Measurements from ENCODE around the gene ZNF138.
"Not testable (repeated sequence)": the region's sequence is repeated elsewhere in the genome, so short reads cannot be mapped to it uniquely, and the experiment has no call there.

The ZNF138 gene

DNA sequence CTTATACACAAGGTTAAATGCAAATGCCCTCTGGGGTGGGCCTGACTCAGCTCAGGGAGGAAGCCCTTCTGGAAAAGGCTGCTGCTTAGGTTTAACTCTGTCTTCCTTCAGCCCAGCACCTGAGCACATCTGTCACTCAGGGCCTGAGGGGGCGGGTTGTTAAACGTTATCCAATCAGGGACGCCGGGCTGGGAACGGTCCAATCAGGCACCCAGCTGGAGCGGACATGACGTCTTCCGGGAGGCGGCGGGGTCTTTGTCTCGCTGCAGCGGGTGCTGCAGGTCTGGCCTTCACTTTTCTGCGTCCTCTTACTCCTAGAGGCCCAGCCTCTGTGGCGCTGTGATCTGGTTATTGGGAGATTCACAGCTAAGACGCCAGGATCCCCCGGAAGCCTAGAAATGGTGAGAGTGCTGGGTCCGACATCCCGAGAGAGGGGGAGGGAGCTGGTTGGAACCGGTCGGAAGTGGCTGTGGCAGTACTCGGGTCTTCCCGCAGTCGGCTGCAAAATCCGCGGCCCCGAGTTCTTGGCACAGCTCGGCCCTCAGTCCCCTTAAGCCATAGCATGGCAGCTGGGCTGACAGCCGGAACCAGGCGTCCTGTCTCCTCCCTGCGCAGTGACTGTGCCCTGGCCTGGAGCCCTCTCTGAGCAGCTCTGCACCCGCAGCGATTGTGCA lies at the start of gene ZNF138:
Gene ZNF138, plus strand, starts transcription at position 258 of the 674 bp plus-strand sequence. Its CDS starts 141 bp downstream, at position 399.
- peak; percentile 99 for DNase-seq (ENCODE audit: low spot score)

DNA sequence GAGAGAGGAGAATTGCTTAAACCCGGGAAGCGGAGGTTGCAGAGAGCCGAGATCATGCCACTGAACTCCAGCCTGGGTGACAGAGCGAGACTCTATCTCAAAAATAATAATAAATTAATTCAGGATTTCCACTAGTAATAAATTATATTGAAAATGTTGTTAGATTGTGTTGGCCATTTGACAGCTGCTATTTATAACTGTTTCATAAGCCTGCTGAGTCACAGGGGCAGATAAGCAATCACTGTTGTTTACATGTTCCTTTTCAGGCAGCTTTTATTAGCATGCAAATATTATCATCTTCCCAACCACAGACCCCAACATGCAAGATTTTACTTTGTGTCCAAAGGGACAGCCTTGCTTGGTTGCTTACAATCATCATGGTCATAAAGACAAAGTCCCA lies 49.5 kb upstream of the ZNF138 start:
- DNase-seq (ENCODE audit: low spot score): no peak

DNA sequence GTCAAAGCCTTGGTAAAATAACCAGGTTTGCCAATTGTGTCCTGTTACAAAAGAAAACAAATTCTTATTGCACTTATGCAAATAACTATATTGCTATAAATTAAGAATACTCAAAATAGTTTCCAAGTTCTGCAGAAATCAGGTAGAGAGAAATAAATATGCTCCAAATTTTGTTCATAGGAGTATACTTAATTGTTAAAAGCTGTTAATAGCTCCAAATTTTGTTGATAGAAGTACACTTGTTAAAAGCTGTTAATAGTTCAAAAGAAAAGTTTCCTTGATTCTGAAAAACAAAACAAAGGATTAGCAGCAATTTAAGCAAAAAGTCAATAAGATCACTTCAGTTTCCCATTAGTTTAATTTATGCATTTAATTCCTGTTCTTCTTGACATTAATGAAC lies 46.4 kb upstream of the ZNF138 start:
- no peak for DNase-seq (ENCODE audit: low spot score)

DNA sequence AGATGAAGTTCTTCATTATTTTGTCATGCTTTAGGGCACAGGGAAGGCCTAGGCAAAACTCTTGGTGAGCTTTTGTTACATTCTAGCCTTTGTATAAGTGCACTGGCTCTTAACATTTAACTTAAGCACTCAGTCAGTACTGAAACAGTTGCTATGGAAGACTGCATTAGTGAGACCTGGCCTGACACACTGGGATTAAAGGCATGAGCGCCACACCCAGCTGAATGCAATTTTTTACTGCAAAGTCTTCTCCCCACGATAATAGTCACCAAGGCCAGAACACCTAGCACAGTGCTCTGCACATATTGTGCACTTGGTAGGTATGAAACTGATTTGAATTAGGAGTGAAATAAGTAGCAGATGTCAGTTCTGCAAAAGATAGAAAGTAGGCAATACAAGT lies 41.2 kb upstream of the ZNF138 start:
- no peak for DNase-seq (ENCODE audit: low spot score)

DNA sequence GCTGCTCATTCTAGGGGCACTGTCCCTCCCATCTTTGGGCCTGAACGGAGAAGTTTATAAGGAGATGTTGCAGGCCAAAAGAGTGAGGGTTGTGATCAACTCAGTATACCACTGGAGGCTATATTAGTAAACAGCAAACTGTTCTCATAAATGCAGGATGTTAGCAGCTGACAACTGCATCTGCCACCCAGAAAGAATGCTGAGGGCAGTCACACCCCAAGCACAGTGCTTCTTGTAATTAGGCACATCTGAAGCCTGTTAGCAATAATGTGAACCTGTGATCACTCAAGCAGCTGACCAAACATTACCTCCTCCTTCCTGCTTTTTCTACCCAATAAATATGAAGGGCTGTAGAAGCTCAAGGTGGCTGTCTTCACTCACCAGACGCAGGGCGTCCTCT lies 38.4 kb upstream of the ZNF138 start:
- DNase-seq (ENCODE audit: low spot score): no peak

DNA sequence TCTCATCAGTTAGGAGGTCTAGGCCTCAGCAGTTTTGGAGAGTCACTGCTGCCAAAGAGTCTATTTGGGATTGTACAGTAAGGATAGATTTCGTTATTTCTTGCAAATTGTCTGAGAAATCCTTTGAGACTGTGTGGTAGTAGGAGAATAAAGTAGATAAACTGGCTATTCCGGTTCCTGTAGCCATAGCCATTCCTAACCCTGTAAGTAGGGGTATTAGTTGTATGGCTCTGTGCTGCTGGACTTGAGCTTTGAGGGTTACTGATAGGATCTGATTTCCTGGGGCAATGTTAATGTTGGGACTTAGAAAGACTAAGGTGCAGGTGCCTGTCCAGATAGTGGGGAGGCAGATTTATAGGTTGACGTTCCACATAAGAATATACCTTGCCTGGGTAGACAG lies 36.1 kb upstream of the ZNF138 start:
- DNase-seq (ENCODE audit: low spot score): no peak

DNA sequence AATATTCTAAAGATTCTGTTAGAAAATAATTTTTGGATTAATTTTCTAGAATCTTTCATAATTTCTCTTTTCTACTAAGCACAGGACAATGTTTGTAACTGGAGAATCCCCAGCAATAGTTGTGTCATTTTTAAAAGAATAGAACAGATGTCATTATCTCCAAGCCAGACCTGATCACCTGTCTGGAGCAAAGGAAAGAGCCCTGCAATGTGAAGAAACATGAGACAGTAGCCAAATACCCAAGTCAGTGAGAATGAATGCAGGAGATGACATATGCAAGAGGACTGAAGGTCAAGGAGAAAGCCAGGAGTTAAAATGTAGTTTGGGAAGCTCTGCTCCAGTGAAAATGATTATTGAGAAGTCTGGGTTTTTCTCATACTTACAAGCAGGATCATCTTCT lies 25.4 kb upstream of the ZNF138 start:
- no peak for DNase-seq (ENCODE audit: low spot score)

DNA sequence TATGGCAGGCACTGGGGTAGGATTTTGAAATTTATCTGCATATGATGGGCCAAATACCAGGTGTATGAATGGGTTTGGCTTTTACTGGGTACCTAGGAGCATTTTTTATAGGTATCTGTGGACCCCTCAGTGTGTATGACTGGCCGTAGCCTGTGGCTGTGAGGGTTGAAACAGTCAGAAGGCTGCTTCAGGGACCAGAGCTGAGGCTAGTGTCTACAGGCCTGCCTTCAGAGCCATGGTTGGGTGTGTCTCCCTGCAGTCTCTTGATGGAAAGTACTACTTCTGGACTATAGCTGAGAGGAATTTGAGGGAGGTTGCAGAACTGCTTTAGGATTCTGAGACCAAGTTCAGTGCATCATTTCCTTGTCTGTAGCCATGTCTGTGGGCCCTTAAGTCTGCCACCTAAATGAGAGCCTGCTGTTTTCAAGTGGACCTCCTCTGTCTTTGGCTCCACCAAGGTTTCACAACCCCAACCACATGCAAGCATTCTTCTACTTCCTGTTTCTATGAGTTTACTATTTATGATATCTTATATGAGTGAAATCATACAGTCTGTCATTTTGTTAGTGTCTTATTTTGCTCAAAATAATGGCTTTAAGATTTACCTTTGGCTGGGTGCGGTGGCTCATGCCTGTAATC lies 19.9 kb upstream of the ZNF138 start:
- DNase-seq (ENCODE audit: low spot score): no peak

DNA sequence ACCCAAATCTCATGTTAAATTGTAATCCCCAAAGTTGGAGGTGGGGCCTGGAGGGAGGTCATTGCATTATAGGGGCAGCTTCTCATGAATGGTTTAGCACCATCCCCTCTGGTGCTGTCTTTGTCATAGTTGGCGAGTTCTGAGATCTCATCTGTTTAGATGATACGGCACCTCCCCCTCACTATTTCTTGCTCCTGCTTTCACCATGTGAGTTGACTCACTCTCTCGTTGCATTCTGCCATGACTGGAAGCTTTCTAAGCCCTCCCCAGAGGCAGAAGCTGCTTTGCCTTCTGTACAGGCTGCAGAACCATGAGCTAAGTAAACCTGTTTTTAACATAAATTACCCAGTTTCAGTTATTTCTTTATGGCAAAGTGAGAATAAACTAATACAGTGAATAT lies 18.9 kb upstream of the ZNF138 start:
- no peak for DNase-seq (ENCODE audit: low spot score)

DNA sequence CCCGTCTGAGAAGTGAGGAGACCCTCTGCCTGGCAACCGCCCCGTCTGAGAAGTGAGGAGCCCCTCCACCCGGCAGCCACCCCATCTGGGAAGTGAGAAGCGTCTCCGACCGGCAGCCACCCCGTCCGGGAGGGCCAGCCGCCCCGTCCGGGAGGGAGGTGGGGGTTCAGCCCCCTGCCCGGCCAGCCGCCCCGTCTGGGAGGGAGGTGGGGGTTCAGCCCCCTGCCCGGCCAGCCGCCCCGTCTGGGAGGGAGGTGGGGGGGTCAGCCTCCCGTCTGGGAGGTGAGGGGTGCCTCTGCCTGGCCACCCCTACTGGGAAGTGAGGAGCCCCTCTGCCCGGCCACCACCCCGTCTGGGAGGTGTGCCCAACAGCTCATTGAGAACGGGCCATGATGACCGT lies 9.4 kb upstream of the ZNF138 start:
- not testable (repeated sequence) for DNase-seq (ENCODE audit: low spot score)

DNA sequence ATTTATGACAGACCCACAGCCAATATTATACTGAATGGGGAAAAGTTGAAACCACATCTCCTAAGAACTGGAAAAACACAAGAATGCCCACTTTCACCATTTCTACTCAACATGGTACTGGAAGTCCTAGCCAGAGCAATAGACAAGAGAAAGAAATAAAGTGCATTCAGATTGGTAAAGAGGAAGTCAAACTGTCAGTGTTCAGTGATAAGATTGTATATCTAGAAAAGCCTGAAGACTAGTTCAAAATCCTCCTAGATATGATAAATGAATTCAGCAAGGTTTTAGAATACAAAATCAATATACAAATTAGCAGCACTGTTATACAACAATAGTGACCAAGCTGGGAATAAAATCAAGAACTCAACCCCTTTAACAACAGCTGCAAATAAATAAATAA lies 6.9 kb upstream of the ZNF138 start:
- DNase-seq (ENCODE audit: low spot score): no peak

DNA sequence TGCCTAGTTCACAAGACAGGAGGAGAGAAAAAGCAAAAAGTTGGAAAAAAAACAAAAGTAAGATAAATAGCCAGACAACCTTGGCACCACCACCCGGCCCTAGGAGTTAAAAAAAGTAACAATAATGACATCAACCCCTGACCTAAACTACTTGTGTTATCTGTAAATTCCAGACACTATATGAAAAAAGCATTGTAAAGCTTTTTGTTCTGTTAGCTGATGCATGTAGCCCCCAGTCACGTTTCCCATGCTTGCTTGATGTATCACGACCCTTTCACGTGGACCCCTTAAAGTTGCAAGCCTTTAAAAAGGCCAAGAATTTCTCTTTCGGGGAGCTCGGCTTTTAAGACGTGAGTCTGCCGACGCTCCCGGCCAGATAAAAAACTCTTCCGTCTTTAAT lies 5.0 kb upstream of the ZNF138 start:
- DNase-seq (ENCODE audit: low spot score): not testable (repeated sequence)

DNA sequence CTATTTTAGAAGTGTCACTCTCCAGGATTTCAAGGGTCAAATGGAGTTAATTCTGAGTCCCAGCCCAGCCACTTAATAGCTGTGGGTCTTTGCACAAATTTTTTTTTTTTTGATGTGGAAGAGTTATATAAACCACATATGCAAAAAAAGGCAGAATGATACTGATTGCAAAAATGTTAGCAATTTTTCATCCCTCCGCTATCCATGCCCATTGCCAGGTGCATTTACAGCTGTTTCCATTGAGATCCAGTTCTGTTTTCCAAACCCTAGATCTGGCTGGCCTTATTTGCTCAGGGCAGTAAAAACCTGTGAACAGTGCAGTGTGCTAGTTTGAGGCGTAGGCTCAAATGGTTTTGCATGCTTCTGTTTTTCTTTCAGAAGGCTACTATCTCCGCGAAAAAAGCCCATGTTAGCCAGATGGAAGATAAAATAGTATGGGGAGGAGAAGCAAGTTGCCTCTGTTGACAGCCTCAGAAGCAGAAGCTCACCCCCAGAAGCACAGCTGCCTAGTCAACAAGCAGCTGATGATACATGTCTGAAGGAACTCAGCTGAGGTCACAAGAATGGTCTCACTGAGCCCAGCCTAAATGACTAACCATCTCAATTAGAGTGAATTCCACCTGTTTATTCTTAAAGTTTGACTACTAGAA lies 997 bp upstream of the ZNF138 start:
- no peak for DNase-seq (ENCODE audit: low spot score)

DNA sequence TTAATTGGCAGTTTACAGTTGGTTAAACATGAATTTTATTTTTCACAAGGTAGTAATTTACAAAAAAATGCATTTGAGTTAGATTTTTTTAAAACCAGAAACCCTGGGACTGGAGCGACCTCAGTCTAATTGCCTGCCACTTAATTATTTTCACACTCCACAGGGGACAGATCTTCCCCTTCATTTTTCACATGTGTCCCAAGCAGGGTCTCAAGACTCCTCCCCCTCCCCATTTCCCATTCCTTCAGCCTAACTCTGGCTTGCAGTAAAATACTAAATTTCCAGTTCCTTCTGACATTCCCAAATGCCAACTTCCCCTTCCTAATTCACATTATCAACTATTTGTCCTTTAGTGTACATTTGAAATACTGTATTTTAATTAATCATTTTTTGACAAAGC lies 948 bp downstream of the ZNF138 start:
- no peak for DNase-seq (ENCODE audit: low spot score)

DNA sequence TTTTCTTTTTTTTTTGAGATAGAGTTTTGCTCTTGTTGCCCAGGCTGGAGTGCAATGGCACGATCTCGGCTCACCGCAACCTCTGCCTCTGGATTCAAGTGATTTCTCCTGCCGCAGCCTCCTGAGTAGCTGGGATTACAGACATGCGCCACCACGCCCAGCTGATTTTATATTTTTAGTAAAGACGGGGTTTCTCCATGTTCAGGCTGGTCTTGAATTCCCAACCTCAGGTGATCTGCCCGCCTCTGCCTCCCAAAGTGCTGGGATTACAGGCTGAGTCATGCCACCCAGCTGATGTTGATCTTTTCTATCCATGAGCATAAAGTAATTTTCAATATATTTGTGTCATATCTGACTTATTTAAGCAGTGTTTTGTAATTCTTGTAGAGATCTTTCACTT lies 4.9 kb downstream of the ZNF138 start:
- DNase-seq (ENCODE audit: low spot score): not testable (repeated sequence)

DNA sequence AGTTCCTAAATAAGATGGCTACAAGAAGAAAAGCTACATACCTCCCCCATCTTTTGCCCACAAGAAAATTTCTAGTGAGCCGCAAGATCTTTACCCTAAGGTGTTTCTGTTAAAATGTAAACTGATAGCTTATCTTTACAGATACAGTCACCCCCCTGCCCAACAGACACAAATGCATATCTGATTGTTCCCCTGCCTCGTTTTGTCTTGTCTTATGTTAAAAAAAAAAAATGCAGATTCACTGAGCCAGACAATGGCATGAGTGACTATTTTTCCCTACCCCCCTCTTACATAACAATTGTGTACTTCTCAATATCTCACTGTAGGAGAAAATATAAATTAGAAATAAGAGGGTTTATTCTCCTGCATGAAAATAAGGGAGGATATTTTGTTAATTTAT lies 8.5 kb downstream of the ZNF138 start:
- no peak for DNase-seq (ENCODE audit: low spot score)

DNA sequence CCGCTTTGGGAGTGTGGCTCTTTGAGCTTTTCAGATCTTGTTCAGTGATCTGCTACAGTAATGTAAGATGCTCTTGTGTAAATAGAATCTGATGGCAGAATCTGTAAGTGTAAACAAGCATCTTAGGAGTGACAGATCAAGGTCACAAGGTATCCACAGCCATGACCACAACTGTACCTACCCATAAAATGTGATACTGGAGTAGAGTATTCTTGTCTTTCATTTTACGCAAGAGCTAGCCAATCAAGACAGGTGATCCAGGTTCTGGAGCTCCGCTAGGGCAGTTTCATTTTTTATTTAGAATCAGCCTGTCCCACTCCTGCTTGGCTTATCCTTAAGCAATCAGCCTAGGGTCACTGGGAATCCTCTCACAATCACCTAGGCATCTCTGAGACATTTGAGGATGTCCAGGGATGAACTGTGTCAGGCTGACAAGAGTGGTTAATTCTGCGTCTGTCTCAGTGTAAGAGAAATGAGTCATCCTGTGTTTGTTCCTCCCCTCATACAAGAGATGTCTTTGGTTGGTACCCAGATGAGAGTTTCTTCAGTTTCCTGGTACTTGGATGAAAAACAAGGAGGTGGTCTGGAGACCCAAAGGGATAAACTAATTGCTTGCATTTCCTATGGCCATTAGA lies 13.6 kb downstream of the ZNF138 start:
- no peak for DNase-seq (ENCODE audit: low spot score)

DNA sequence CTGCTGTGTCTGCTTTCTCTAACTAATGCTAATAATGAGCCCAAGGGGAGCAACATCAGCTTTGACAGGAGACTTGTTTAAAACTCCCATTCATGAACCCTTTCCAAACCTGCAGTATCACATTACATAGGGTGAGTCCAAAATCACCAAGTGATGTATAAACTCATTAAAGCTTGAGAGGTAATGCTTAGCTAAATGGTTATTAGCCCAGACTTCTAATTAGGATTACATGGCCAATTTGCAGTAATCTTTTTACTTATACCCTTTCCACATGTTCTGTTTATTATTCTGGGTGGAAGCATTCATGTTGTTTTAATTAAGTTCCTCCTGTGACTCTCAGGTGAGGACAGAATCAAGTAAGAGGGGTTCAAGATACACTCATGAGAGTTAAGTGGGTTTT lies 17.5 kb downstream of the ZNF138 start:
- DNase-seq (ENCODE audit: low spot score): no peak

DNA sequence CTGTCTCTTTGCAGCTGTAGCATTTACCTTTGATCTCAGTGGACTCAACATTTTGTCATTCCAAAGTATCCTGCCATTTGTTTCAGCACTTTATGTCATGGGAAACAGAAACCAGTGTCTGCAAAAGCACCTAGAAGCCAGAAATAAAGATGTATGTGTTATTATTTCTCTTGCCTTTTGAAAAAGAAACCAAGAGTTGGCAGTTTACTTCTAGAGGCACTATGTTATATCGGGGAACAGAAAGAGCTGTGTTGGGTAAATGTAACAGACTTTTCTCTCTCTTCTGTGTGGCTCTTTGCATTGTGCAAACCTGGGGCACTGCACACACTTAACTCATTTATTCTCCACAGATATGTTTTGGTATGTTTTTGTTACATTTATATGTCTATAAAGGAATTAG lies 36.7 kb downstream of the ZNF138 start:
- DNase-seq (ENCODE audit: low spot score): no peak

DNA sequence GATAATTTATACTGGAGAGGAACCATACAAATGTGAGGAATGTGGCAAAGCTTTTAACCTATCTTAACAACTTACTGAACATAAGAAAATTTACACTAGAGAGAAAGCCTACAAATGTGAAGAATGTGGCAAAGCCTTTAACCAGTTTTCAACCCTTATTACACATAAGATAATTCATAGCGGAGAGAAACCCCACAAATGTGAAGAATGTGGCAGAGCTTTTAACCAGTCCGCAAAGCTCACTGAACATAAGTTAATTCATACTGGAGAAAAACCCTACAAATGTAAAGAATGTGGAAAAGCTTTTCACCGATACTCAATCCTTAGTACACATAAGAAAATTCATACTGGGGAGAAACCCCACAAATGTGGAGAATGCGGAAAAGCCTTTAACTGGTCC lies 37.9 kb downstream of the ZNF138 start:
- no peak for DNase-seq (ENCODE audit: low spot score)

DNA sequence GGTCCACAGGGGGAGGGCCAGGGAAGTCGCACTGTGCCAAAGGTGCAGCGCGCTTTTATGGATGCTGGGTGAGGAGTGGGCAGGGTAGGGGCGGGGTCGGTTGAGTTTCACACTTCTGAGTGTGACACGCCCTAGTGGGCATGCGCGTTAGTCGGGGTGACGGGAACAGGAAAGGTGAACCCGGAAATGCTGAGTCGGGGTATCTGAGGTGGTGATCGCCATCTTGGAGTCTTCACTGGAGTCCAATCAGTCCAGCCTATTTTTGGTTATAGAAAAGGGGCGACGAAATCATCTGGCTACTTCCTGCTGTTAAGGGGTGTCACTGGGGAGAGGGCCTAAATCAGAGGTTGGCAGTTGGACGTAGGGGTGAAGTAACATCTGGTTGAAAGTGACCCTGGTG lies 40.8 kb downstream of the ZNF138 start:
- DNase-seq (ENCODE audit: low spot score): no peak

DNA sequence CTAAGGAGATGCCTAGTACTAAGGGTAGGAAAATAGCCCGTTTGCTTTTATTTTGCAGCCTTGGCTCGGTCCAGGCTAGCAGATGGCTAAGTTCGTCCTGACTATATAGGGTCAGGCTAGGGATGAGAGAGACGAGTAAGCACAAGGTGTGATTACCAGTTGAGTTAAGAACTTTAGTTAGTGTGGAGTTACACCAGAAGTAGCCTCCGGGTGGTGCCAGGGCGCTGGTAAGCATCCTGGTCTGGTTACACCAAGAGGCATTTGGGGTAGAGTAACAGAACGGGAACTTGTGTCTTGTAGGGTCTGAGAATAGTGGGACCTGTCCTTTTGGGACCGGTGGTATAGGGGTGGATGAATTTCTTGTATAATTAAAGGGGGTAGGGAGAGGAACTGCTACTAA lies 41.6 kb downstream of the ZNF138 start:
- not testable (repeated sequence) for DNase-seq (ENCODE audit: low spot score)

DNA sequence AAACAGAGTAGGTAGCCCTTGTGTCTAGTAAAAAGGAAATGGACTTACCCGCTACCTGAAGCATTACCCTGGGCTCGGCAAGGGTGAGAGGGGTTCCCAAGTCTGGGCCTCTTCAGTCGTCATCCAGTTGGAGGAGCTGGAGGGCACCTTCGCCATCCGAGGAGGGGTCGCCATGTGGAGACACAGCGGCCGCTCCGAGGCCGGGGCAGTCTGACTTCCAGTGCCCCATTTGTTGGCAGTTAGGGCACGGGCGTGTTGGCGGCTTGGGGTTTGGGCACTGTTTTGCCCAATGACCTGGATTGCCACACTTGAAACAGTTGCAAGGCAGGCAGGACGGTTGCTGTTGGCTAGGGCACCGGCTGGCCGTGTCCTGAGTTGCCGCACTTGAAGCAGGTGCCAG lies 43.8 kb downstream of the ZNF138 start:
- not testable (repeated sequence) for DNase-seq (ENCODE audit: low spot score)

Data from GM03348 (cell line).